ENCODE measurements around the gene KRT37. TPM values are rescaled to one million over a fixed set of nuclear protein-coding genes. Genes with fewer than 3 reads are reported as not detected.

KRT37 gene
- total RNA-seq, 1 donor from 2014 or later: not detected

Other genes starting within 250 kb of the KRT37 start
- not detected for gene KRTAP4-2, start 246.4 kb downstream of the KRT37 start, total RNA-seq
- not detected for gene KRTAP4-1, start 239.7 kb downstream of the KRT37 start, total RNA-seq
- not detected for gene KRTAP9-1, start 234.7 kb downstream of the KRT37 start, total RNA-seq
- gene KRTAP9-2, start 197.9 kb downstream of the KRT37 start, total RNA-seq: not detected
- not detected for gene KRTAP9-3, start 192.1 kb downstream of the KRT37 start, total RNA-seq
- gene KRTAP9-8, start 186.6 kb downstream of the KRT37 start, total RNA-seq: not detected
- gene KRTAP9-4, start 174.9 kb downstream of the KRT37 start, total RNA-seq: not detected
- gene KRTAP9-9, start 169.2 kb downstream of the KRT37 start, total RNA-seq: not detected
- gene KRTAP9-6, start 159.2 kb downstream of the KRT37 start, total RNA-seq: not detected
- gene KRTAP9-7, start 148.9 kb downstream of the KRT37 start, total RNA-seq: not detected
- not detected for gene KRTAP29-1, start 121.7 kb downstream of the KRT37 start, total RNA-seq
- not detected for gene KRTAP16-1, start 115.3 kb downstream of the KRT37 start, total RNA-seq
- not detected for gene KRTAP17-1, start 108.9 kb downstream of the KRT37 start, total RNA-seq
- not detected for gene KRT33A, start 73.8 kb downstream of the KRT37 start, total RNA-seq
- gene KRT33B, start 54.8 kb downstream of the KRT37 start, total RNA-seq: not detected
- gene KRT34, start 42.3 kb downstream of the KRT37 start, total RNA-seq: not detected
- gene KRT31, start 27.0 kb downstream of the KRT37 start, total RNA-seq: not detected
- gene KRT38, start 16.4 kb upstream of the KRT37 start, total RNA-seq: not detected
- not detected for gene KRT32, start 42.8 kb upstream of the KRT37 start, total RNA-seq
- gene KRT35, start 56.6 kb upstream of the KRT37 start, total RNA-seq: not detected
- not detected for gene KRT36, start 65.3 kb upstream of the KRT37 start, total RNA-seq
- not detected for gene KRT13, start 81.0 kb upstream of the KRT37 start, total RNA-seq
- not detected for gene KRT15, start 94.3 kb upstream of the KRT37 start, total RNA-seq
- gene KRT19, start 103.7 kb upstream of the KRT37 start, total RNA-seq: 1.8 TPM
- not detected for gene KRT9, start 147.5 kb upstream of the KRT37 start, total RNA-seq
- 1.00 TPM for gene KRT14, start 162.3 kb upstream of the KRT37 start, total RNA-seq
- 5.5 TPM for gene KRT16, start 188.2 kb upstream of the KRT37 start, total RNA-seq
- not detected for gene KRT17, start 200.0 kb upstream of the KRT37 start, total RNA-seq

Measured in mesenteric fat pad (tissue), 1 donor.